Measurements from ENCODE around the gene SHCBP1L. TPM values are rescaled to one million over a fixed set of nuclear protein-coding genes. Genes with fewer than 3 reads are reported as not detected.

SHCBP1L gene
- total and polyA plus RNA-seq, 4 donors, result 0.37 TPM; not detected in 3

DNA sequence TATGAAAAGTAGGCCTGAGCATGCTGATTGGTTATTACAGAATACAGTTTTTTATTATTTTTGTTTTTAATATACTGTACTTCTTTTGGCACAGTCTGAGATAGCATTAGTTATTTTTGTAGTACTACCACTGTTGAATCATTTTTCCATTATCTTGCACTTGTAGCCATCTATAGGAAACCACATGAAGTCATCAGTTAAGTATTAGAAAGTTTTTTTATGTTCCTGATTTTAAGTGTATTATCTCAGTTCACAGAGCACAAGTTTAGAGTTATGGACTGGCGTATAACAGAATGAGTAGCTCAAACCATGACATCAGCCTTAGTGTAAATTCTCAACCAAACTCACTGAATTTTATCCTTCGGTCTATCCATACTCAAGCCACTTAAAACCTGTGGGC, 91.0 kb downstream of the SHCBP1L start:
- Histone ChIP-seq H3K27ac (ENCODE audit: low read depth in 1 of 2, low read length in 2 of 2) (no peak overlapping the region), H3K9me3 (ENCODE audit: control insufficient read depth in 4 of 4, low read length in 3 of 4) (no peaks in the 10 kb centered on the region), H3K9ac (ENCODE audit: low read depth in 1 of 2, low read length in 2 of 2) (no peak overlapping the region), H3K4me3 (ENCODE audit: low read depth in 1 of 3, low read length in 3 of 3) (no peak overlapping the region), H3K36me3 (ENCODE audit: control insufficient read depth in 4 of 4, insufficient read depth in 3 of 4, low read depth in 1 of 4, low read length in 3 of 4) (peaks cover 5 to 94% (median 83%) of the 10 kb centered on the region in 4 donors), H3K27me3 (ENCODE audit: control insufficient read depth in 4 of 4, insufficient read depth in 4 of 4, low read length in 3 of 4) (no peaks in the 10 kb centered on the region), H3K4me1 (ENCODE audit: control insufficient read depth in 4 of 4, insufficient read depth in 4 of 4, low read length in 3 of 4) (no peaks in the 10 kb centered on the region)
- TF ChIP-seq EGR1 (IDR thresholded peaks at IDR 0.05; ENCODE audit: low read depth in 2 of 2) (no peak), HNF4G (IDR thresholded peaks at IDR 0.05) (no peak), GABPA (IDR thresholded peaks at IDR 0.05 in 1 of 2, conservative IDR thresholded peaks at IDR 0.05 in 1 of 2) (no peak), SP1 (IDR thresholded peaks at IDR 0.05) (no peak), TAF1 (conservative IDR thresholded peaks at IDR 0.05) (no peak)
- TF ChIP-seq, protein P1, sequence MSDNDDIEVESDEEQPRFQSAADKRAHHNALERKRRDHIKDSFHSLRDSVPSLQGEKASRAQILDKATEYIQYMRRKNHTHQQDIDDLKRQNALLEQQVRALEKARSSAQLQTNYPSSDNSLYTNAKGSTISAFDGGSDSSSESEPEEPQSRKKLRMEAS (IDR thresholded peaks at IDR 0.05), result no peak
- TF ChIP-seq, protein P2, sequence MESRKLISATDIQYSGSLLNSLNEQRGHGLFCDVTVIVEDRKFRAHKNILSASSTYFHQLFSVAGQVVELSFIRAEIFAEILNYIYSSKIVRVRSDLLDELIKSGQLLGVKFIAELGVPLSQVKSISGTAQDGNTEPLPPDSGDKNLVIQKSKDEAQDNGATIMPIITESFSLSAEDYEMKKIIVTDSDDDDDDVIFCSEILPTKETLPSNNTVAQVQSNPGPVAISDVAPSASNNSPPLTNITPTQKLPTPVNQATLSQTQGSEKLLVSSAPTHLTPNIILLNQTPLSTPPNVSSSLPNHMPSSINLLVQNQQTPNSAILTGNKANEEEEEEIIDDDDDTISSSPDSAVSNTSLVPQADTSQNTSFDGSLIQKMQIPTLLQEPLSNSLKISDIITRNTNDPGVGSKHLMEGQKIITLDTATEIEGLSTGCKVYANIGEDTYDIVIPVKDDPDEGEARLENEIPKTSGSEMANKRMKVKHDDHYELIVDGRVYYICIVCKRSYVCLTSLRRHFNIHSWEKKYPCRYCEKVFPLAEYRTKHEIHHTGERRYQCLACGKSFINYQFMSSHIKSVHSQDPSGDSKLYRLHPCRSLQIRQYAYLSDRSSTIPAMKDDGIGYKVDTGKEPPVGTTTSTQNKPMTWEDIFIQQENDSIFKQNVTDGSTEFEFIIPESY (IDR thresholded peaks at IDR 0.05), result no peak
- 94% methylated on average over 2 of the region's 2 CpGs for WGBS
- DNase-seq (ENCODE audit: low spot score), result no peak

DNA sequence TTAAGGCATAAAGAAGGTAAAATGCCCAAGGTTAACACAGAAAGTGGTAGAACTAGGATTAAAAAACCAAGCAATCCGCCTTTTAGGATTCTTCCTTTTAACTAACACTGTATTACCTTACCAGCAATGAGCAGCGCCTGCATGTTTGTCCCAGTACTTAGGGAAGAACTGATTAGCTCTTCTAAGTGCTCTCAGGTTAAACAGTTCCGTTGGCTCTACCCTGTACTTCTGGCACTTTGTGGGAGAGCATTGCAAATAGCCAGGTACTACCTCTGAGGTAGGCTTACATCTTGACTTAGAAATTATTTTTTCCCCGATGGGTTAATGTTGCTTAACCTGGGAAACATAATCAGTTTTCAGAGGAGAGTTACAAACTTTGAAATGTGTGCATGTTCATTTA, 92.3 kb downstream of the SHCBP1L start:
- TF ChIP-seq RXRA (IDR thresholded peaks at IDR 0.05) (no peak), FOXA1 (IDR thresholded peaks at IDR 0.05) (no peak), YY1 (IDR thresholded peaks at IDR 0.05) (no peak), EGR1 (IDR thresholded peaks at IDR 0.05; ENCODE audit: low read depth in 2 of 2) (no peak)
- Histone ChIP-seq H3K4me3 (ENCODE audit: low read depth in 1 of 3, low read length in 3 of 3) (no peak overlapping the region), H3K9me3 (ENCODE audit: control insufficient read depth in 4 of 4, low read length in 3 of 4) (no peaks in the 10 kb centered on the region), H3K27ac (ENCODE audit: low read depth in 1 of 2, low read length in 2 of 2) (no peak overlapping the region), H3K36me3 (ENCODE audit: control insufficient read depth in 4 of 4, insufficient read depth in 3 of 4, low read depth in 1 of 4, low read length in 3 of 4) (peaks cover 8 to 95% (median 85%) of the 10 kb centered on the region in 4 donors), H3K27me3 (ENCODE audit: control insufficient read depth in 4 of 4, insufficient read depth in 4 of 4, low read length in 3 of 4) (no peaks in the 10 kb centered on the region), H3K4me1 (ENCODE audit: control insufficient read depth in 4 of 4, insufficient read depth in 4 of 4, low read length in 3 of 4) (no peaks in the 10 kb centered on the region), H3K9ac (ENCODE audit: low read depth in 1 of 2, low read length in 2 of 2) (no peak overlapping the region)
- 97% methylated on average over 4 of the region's 4 CpGs for WGBS
- DNase-seq (ENCODE audit: low spot score), result no peak

DNA sequence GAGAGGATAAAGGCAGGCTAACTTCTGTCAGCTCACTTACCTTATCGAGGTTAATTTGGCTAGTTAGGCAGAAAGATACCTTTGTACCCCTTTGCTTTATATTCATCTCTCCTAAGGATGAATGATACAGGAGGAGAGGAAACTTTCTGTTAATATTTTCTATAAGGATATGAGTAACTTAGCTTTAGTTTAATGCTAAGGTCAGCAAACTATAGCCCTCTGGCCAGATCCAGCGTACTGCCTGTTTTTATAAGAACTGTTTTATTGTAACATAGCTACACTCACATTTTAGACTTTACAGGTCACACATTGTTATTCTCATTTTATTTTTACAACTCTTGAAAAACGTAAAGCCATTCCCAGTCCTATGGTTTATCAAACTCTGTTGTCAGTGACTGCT, 95.8 kb downstream of the SHCBP1L start:
- Histone ChIP-seq H3K4me3 (ENCODE audit: low read depth in 1 of 3, low read length in 3 of 3) (no peak overlapping the region), H3K4me1 (ENCODE audit: control insufficient read depth in 4 of 4, insufficient read depth in 4 of 4, low read length in 3 of 4) (peaks cover 0 to 5% (median 0%) of the 10 kb centered on the region in 4 donors), H3K27me3 (ENCODE audit: control insufficient read depth in 4 of 4, insufficient read depth in 4 of 4, low read length in 3 of 4) (no peaks in the 10 kb centered on the region), H3K9me3 (ENCODE audit: control insufficient read depth in 4 of 4, low read length in 3 of 4) (no peaks in the 10 kb centered on the region), H3K27ac (ENCODE audit: low read depth in 1 of 2, low read length in 2 of 2) (no peak overlapping the region), H3K9ac (ENCODE audit: low read depth in 1 of 2, low read length in 2 of 2) (no peak overlapping the region), H3K36me3 (ENCODE audit: control insufficient read depth in 4 of 4, insufficient read depth in 3 of 4, low read depth in 1 of 4, low read length in 3 of 4) (peaks cover 9 to 95% (median 91%) of the 10 kb centered on the region in 4 donors)
- TF ChIP-seq EGR1 (IDR thresholded peaks at IDR 0.05; ENCODE audit: low read depth in 2 of 2), result no peak
- no peak for TF ChIP-seq HNF4A (conservative IDR thresholded peaks at IDR 0.05)
- TF ChIP-seq FOXA1 (IDR thresholded peaks at IDR 0.05), result no peak
- no peak for TF ChIP-seq SP1 (IDR thresholded peaks at IDR 0.05)
- TF ChIP-seq RXRA (IDR thresholded peaks at IDR 0.05), result no peak
- TF ChIP-seq, protein P3, sequence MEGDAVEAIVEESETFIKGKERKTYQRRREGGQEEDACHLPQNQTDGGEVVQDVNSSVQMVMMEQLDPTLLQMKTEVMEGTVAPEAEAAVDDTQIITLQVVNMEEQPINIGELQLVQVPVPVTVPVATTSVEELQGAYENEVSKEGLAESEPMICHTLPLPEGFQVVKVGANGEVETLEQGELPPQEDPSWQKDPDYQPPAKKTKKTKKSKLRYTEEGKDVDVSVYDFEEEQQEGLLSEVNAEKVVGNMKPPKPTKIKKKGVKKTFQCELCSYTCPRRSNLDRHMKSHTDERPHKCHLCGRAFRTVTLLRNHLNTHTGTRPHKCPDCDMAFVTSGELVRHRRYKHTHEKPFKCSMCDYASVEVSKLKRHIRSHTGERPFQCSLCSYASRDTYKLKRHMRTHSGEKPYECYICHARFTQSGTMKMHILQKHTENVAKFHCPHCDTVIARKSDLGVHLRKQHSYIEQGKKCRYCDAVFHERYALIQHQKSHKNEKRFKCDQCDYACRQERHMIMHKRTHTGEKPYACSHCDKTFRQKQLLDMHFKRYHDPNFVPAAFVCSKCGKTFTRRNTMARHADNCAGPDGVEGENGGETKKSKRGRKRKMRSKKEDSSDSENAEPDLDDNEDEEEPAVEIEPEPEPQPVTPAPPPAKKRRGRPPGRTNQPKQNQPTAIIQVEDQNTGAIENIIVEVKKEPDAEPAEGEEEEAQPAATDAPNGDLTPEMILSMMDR (IDR thresholded peaks at IDR 0.05; ENCODE audit: low read depth, low read length, missing input control), result no peak
- no peak for TF ChIP-seq RAD21 (IDR thresholded peaks at IDR 0.05)
- TF ChIP-seq YY1 (IDR thresholded peaks at IDR 0.05), result no peak
- TF ChIP-seq, protein P2 (IDR thresholded peaks at IDR 0.05), result no peak
- TF ChIP-seq NR2F2 (IDR thresholded peaks at IDR 0.05), result no peak
- TF ChIP-seq, protein P4, sequence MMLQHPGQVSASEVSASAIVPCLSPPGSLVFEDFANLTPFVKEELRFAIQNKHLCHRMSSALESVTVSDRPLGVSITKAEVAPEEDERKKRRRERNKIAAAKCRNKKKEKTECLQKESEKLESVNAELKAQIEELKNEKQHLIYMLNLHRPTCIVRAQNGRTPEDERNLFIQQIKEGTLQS (IDR thresholded peaks at IDR 0.05), result no peak
- TF ChIP-seq, protein P1 (IDR thresholded peaks at IDR 0.05), result no peak
- no peak for TF ChIP-seq HNF4G (IDR thresholded peaks at IDR 0.05)
- no peak for TF ChIP-seq FOXA2 (IDR thresholded peaks at IDR 0.05)
- TF ChIP-seq JUND (IDR thresholded peaks at IDR 0.05), result no peak
- WGBS, result 96% methylated on average over 3 of the region's 3 CpGs
- no peak for DNase-seq (ENCODE audit: low spot score)
